HEK293T (cell line): ENCODE measurements around the gene HSD3B7.

ENCODE experiments used
- CTCF ChIA-PET: fragments of 350-600 bp; formaldehyde crosslinking; extraction: SDS; loops from one replicate; lab custom pipeline; 2021; ENCODE audit warnings: antibody characterized with exemption, inconsistent platforms; lab: Yijun Ruan, JAX
- POLR2A ChIA-PET: fragments of 350-600 bp; formaldehyde crosslinking; extraction: SDS; loops from one replicate; lab custom pipeline; 2020; ENCODE audit warnings: antibody characterized with exemption, inconsistent platforms; lab: Yijun Ruan, JAX
- DNase-seq: peaks from one replicate; pipeline ENCODE4 v3.0.0; 2012; ENCODE audit warnings: mixed read lengths; ENCODE audit errors: extremely low spot score
- ARNT ChIP-seq: fragments of 450-650 bp; IDR thresholded peaks from 2 replicates; pipeline ENCODE4 v1.6.1; 2017; ENCODE audit warnings: mild to moderate bottlenecking
- BHLHE40 ChIP-seq: fragments of 450-650 bp; IDR thresholded peaks from 2 replicates; pipeline ENCODE4 v1.6.1; 2016; ENCODE audit warnings: mild to moderate bottlenecking, moderate library complexity, borderline replicate concordance
- CTBP1 ChIP-seq: fragments of 450-650 bp; IDR thresholded peaks from 2 replicates; pipeline ENCODE4 v1.6.1; 2016; ENCODE audit warnings: borderline replicate concordance
- ELF4 ChIP-seq: fragments of 450-650 bp; IDR thresholded peaks from 2 replicates; pipeline ENCODE4 v1.6.1; 2017; ENCODE audit warnings: antibody characterized with exemption
- FOXA1 ChIP-seq: fragments of 450-650 bp; IDR thresholded peaks from 2 replicates; pipeline ENCODE4 v1.6.1; 2016; ENCODE audit warnings: mild to moderate bottlenecking
- FOXK2 ChIP-seq: fragments of 450-650 bp; IDR thresholded peaks from 2 replicates; pipeline ENCODE4 v1.6.1; 2016; ENCODE audit warnings: mild to moderate bottlenecking
- FOXM1 ChIP-seq: fragments of 450-650 bp; IDR thresholded peaks from 2 replicates; pipeline ENCODE4 v1.6.1; 2017; ENCODE audit warnings: mild to moderate bottlenecking, borderline replicate concordance
- HDGF ChIP-seq: fragments of 450-650 bp; IDR thresholded peaks from 2 replicates; pipeline ENCODE4 v1.6.1; 2017; ENCODE audit warnings: antibody characterized with exemption, borderline replicate concordance
- L3MBTL2 ChIP-seq: fragments of 450-650 bp; conservative IDR thresholded peaks from 2 replicates; pipeline ENCODE4 v1.6.1; 2016; ENCODE audit warnings: mild to moderate bottlenecking
- LEF1 ChIP-seq: fragments of 450-650 bp; IDR thresholded peaks from 2 replicates; pipeline ENCODE4 v1.6.1; 2017; ENCODE audit warnings: mild to moderate bottlenecking, borderline replicate concordance
- NFRKB ChIP-seq: fragments of 450-650 bp; IDR thresholded peaks from 2 replicates; pipeline ENCODE4 v1.6.1; 2016; ENCODE audit warnings: mild to moderate bottlenecking, moderate library complexity
- PKNOX1 ChIP-seq: fragments of 450-650 bp; IDR thresholded peaks from 2 replicates; pipeline ENCODE4 v1.6.1; 2016
- SP1 ChIP-seq: fragments of 450-650 bp; IDR thresholded peaks from 2 replicates; pipeline ENCODE4 v1.6.1; 2017
- SUZ12 ChIP-seq: fragments of 450-650 bp; IDR thresholded peaks from 2 replicates; pipeline ENCODE4 v1.6.1; 2016; ENCODE audit warnings: mild to moderate bottlenecking
- TARDBP ChIP-seq: fragments of 450-650 bp; IDR thresholded peaks from 2 replicates; pipeline ENCODE4 v1.6.1; 2016
- ZNF384 ChIP-seq: fragments of 450-650 bp; IDR thresholded peaks from 2 replicates; pipeline ENCODE4 v1.6.1; 2016

The HSD3B7 gene

GRCh38 chr16:30961384-30961783, 23.6 kb upstream of the HSD3B7 start:
- no peak for TF ChIP-seq CTBP1
- TF ChIP-seq FOXA1, result no peak
- no peak for TF ChIP-seq L3MBTL2
- TF ChIP-seq NFRKB, result no peak
- no peak for TF ChIP-seq SUZ12
- TF ChIP-seq ELF4, result no peak
- TF ChIP-seq FOXM1, result no peak
- TF ChIP-seq ZNF384, result no peak
- no peak for TF ChIP-seq SP1
- no peak for TF ChIP-seq PKNOX1
- no peak for TF ChIP-seq BHLHE40
- TF ChIP-seq TARDBP, result no peak
- TF ChIP-seq FOXK2, result no peak
- no peak for TF ChIP-seq HDGF
- no peak for TF ChIP-seq ARNT
- TF ChIP-seq LEF1, result no peak
- ChIA-PET CTCF (no interaction called here), POLR2A (no interaction called here)
- DNase-seq, result no peak

- ChIA-PET POLR2A (interaction anchor here (0.9 to 1.0 kb wide), 2 partner anchors 19 to 26 kb away, joined by 3 read pairs; no protein-coding TSS in a partner anchor), CTCF (interaction anchor here (0.9 to 1.8 kb wide), 2 partner anchors 10 to 20 kb away, joined by 3 to 5 read pairs; partner anchors contain the start of gene HSD3B7)
- TF ChIP-seq FOXA1, result no peak
- TF ChIP-seq FOXK2, result no peak
- no peak for TF ChIP-seq SUZ12
- no peak for TF ChIP-seq L3MBTL2
- no peak for TF ChIP-seq ARNT
- no peak for TF ChIP-seq CTBP1
- TF ChIP-seq ZNF384, result no peak
- TF ChIP-seq PKNOX1, result no peak
- no peak for TF ChIP-seq BHLHE40
- TF ChIP-seq FOXM1, result no peak
- TF ChIP-seq NFRKB, result no peak
- TF ChIP-seq HDGF, result no peak
- TF ChIP-seq TARDBP, result no peak
- TF ChIP-seq SP1, result no peak
- DNase-seq, result no peak
Observed at GRCh38 chr16:30963925-30964511, 21.0 kb upstream of the HSD3B7 start.

GRCh38 chr16:30964574-30965226, 20.3 kb upstream of the HSD3B7 start:
- no peak for DNase-seq
- TF ChIP-seq BHLHE40 (no peak), LEF1 (no peak), NFRKB (no peak)
- ChIA-PET POLR2A (interaction anchor here (0.9 to 1.0 kb wide), 2 partner anchors 18 to 27 kb away, joined by 3 read pairs; no protein-coding TSS in a partner anchor), CTCF (interaction anchor here (0.9 to 1.8 kb wide), 2 partner anchors 11 to 20 kb away, joined by 3 to 5 read pairs; partner anchors contain the start of gene HSD3B7)

GRCh38 chr16:30965436-30965835, 19.6 kb upstream of the HSD3B7 start:
- POLR2A ChIA-PET, result interaction anchor here (0.9 to 2.7 kb wide), 2 partner anchors 7 to 18 kb away, joined by 3 to 8 read pairs; partner anchors contain the start of gene SETD1A
- no peak for TF ChIP-seq L3MBTL2
- no peak for TF ChIP-seq HDGF
- TF ChIP-seq FOXM1, result no peak
- TF ChIP-seq TARDBP, result no peak
- no peak for TF ChIP-seq SP1
- no peak for TF ChIP-seq ARNT
- TF ChIP-seq ZNF384, result no peak
- no peak for TF ChIP-seq PKNOX1
- TF ChIP-seq FOXK2, result no peak
- no peak for TF ChIP-seq CTBP1
- no peak for TF ChIP-seq BHLHE40
- TF ChIP-seq LEF1, result no peak
- TF ChIP-seq NFRKB, result no peak
- TF ChIP-seq ELF4, result no peak
- TF ChIP-seq FOXA1, result no peak
- TF ChIP-seq SUZ12, result no peak
- CTCF ChIA-PET, result interaction anchor here (1.8 kb wide), 1 partner anchor 19 kb away, joined by 5 read pairs; the partner anchor contains the start of gene HSD3B7
- no peak for DNase-seq

GRCh38 chr16:30966033-30966619, 18.9 kb upstream of the HSD3B7 start:
- CTCF ChIA-PET, result no interaction called here
- TF ChIP-seq SP1 (no peak), SUZ12 (no peak), TARDBP (no peak), FOXM1 (no peak), CTBP1 (no peak), ZNF384 (no peak)
- no peak for DNase-seq
- POLR2A ChIA-PET, result interaction anchor here (0.9 to 2.7 kb wide), 3 partner anchors 8 to 17 kb away, joined by 3 to 8 read pairs (median 3); partner anchors contain the start of gene SETD1A

GRCh38 chr16:30967795-30968194, 17.2 kb upstream of the HSD3B7 start:
- no peak for DNase-seq
- no peak for TF ChIP-seq HDGF
- TF ChIP-seq FOXA1, result no peak
- no peak for TF ChIP-seq SUZ12
- no peak for TF ChIP-seq SP1
- ChIA-PET POLR2A (interaction anchor here (2.7 kb wide), 1 partner anchor 10 kb away, joined by 8 read pairs; the partner anchor contains the start of gene SETD1A), CTCF (no interaction called here)
